Left renal pelvis (tissue), 4 donors: ENCODE data around the gene THSD7A. TPM values are rescaled to one million over a fixed set of nuclear protein-coding genes. Genes with fewer than 3 reads are reported as not detected.

Experiments used
- DNase-seq, 4 donors: peaks; one replicate each; pipeline ENCODE4 v3.0.0-alpha.2; 2013; ENCODE audit warnings: low read depth in 4 of 4, low spot score in 3 of 4
- polyA plus RNA-seq, 4 donors: library from polyadenylated mRNA; unstranded; fragments of 120-200 nt; gene quantifications; one replicate each; pipeline ENCODE4 v1.2.1, GENCODE V29; 2013; ENCODE audit not compliant: insufficient read length in 4 of 4

Gene THSD7A
- polyA plus RNA-seq, 4 donors = 39.1 to 87.2 (median 72.8) TPM

DNA sequence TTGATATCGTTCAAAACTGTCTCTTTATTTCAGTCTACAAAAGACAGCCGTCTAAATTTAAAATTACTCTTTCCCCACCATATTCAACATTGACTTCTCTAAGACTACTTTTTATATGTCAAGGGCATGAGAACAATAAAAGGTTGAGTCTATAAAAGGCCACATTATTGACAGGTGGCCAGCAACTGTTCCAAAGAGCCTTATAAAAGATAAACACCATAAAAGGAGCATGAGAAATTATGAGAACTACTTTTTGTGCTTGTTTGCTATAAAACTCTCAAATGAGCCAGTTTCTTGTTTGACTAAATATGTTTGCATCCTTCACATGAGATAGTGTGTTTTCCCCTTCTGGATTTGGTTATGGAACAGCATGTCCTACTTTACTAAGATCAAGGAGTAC, 189.2 kb downstream of the THSD7A start:
- no peak for DNase-seq

- no peak for DNase-seq
Measured at GRCh38 chr7:11642276-11642675, 189.7 kb downstream of the THSD7A start.

GRCh38 chr7:11638011-11638774, 193.8 kb downstream of the THSD7A start:
- DNase-seq = no peak

DNA sequence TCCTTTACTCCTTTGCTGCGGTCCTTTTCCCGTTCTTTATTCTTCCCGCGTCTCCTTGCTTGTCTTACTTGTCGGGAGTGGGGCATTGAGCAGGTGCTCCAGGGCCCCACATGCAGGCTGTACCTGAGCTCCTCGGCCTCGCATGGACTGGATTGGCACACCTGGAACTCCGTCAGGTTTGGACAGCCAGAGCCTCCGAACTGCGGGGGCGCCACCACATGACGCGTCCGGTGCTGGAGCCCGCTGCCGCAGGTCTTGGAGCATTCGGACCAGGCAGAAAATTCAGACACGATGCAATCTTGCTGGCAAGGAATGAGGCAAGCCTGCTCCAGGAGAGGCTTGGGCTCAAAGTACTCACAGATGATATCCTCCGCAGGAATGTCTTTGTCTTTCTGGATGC, 195.7 kb downstream of the THSD7A start:
- no peak for DNase-seq

DNA sequence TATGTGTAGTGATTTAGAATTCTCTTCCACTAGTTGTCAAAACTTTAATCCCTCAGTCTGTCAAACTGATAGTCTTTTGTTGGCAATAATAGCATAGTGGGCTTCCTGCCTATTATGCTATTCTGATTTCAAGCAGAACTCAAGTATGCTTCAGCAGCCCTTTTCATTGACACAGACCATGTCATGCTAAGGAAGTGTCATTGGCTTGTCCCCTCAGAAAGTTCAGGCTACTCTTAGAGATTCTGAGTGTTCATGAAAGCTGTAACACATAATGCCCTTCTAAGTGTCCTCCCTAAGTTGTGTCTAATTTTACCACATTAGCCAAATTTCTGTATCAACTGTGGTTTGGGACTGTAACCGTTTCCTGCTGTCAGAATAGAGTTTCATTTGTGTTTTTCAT, 198.7 kb downstream of the THSD7A start:
- DNase-seq = no peak

DNA sequence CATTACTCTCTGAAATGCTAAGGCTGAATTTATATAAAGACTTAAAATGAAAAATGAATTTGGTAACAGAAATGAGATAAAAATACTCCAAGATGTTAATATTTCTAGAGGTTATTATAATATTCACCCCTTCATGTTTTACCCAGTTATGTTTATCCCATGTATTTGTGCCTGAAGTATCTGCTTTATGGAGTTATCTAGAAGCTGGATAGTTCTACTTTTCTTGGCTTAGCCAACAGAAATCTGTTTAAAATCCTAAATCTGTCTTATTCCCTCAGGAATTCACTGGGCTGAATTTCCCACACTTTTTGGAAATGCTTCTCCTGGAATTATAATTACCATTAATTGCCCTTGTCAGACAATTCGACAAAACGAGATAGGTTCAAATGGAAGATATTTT, 201.6 kb downstream of the THSD7A start:
- no peak for DNase-seq

GRCh38 chr7:11625669-11626068, 206.3 kb downstream of the THSD7A start:
- no peak for DNase-seq

DNA sequence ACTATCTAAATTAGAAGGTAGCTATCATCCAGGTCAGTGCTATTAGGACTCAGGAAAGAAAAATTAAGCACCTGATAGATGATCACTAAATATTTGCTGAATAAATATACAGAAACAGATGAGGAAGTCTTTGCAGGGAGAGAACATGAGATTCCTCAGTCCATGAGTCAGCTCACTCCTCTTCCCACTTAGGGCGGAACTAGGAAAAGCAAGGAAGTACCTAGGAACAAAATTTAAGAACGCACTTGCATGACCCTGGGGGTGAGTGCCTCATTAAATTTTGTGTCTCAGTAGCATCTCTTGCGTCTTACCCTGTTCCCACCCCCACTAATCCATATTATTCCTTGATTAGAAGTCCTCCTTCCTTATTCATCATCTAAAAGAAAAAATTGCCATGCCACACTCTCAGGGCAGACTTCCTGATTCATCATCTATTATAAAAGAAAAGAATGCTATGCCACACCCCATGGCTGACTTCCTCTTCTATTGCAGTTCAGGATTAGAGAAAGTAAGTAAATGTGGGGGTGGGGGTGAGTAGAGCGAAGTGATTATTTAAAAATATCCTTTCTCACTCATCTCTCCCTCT, 208.8 kb downstream of the THSD7A start:
- DNase-seq = no peak

- DNase-seq = no peak
Measured at GRCh38 chr7:11620406-11621253, 211.4 kb downstream of the THSD7A start.

GRCh38 chr7:11616466-11616865, 215.5 kb downstream of the THSD7A start:
- DNase-seq = no peak

DNA sequence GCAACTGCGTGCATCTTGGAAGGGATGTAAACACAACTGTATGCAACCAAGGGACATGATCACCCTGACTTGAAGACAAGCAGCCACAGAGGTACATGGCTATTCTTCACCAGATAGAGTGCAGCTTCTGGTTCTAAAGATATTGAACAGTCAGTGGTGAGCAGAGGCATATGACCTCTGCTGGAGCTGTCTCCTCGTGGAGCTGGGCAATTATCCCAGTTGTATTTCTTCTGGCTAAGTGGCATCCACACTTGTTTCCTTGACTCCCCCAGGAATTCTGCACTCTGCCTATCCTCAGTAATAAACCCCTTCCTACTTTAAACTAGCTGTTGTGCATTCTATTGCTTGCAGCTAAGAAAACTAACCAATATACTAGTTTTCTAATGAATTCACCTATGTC, 216.8 kb downstream of the THSD7A start:
- DNase-seq = no peak

- DNase-seq = no peak
Measured at GRCh38 chr7:11613292-11613930, 218.6 kb downstream of the THSD7A start.

DNA sequence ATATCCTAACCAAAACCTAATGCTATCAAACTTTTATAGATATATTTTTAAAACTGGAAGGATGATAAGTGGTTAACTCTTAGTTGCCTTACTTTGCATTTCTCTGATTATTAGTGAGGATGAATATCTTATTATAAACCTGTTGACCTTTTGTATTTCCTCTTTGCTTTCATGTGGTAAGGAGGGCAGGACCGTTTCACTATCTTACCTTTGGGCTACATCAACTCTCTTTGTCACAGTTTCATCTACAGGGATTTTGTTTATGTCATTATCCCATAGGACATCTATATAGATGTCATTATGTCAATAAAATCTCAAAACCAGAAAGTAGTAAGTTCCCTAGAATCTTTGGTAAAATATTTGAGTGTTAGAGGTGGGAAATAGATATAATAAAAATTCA, 219.3 kb downstream of the THSD7A start:
- no peak for DNase-seq

DNA sequence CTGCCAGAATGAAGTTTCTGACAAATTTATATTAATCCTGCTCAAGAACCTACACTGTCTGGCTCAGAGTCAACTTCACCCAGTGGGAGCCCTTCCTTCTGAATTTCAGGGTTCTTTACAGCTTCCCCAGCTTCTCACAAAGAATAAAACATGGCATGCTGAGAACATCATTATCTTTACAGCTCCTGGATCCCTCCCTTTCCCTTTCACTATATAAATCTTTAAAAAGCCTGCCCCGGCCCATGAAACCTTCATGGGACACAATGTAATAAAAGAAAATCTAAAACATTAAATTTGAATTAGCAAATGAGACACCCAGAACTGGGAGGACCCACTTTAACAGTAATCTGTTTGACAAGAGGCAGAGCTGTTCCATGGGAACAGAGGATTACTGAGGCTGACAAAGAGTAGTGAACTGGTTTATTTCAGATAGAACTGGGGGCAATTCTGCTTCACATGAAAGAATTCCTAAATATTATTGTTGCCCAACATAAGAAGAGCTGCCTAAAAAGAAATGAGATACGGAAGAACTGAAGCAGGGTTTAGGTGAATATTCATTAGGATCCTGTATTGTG, 222.8 kb downstream of the THSD7A start:
- DNase-seq = no peak

DNA sequence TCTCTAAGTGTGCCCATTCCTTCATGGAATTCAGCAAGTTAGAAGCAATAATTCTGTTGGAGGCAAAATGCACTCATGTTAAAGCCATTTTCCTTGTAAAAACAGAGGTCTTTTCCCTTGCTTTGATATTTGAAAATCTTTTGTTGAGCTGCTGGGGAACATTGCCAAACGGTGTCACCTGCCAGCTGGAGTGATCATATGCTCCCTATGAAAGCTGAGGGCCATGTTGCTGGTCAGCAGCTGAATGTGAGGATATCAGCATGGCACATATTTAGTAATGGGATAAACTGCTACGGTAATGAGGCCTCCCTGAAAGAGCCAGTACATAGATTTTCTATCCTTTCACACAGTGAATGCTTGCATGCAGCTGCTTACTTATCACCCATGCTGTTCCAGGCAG, 224.3 kb downstream of the THSD7A start:
- no peak for DNase-seq

DNA sequence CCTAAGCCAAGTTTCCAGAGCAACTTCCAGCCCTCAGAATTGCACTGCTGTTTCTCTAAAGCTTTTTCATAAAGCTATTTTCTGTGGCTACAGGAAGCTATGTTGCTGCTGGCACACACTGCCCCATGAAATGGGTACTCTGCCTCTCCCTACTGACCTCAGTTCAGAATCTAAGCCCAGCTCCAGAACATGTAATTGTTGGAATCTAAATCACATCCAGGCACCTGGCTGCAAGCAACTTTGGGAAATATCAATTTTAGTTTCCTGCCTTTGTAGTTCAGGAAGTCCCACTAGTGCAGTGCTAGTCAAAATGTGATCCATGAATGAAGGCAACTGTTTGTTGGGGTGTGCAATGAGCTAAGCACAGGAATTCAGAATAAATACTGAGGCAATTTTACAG, 226.2 kb downstream of the THSD7A start:
- DNase-seq = no peak

- no peak for DNase-seq
Measured at GRCh38 chr7:11604505-11604904, 227.5 kb downstream of the THSD7A start.

- no peak for DNase-seq
Measured at GRCh38 chr7:11601761-11602160, 230.2 kb downstream of the THSD7A start.

DNA sequence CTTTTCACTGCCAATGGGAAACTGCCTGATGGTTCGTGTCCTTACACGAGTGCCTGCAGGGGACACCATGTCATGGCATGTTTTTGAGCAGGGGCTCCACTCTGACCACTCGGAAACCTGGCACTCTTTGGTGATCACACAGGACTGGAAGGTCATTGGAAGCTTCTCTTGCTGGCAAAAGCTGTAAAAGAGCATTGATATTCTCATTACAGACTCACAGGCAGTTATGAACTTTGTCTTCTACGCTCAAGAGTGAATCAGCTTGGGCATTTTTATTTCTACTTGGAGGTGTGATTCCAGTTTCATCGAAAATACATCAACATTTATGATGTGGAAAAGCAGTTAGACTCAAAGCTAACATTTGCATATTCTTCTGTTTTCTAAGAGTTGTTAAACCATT, 238.7 kb downstream of the THSD7A start:
- DNase-seq = no peak

DNA sequence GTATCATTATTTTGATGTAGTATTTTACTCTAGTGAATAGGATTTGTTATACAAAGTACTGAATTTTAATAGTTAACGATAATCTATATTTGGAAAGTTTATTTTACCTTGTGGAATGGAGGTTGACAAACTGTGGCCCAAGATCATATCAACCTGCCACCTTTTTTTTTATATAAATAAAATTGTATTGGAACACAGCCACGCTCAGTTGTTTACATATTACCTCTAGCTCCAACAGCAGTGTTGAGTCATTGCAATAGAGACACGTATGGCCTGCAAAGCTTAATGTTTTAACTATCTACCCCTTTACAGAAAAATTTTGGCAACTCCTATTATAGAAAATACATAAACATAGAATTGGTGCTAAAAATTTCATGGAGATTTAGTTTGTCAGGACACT, 239.3 kb downstream of the THSD7A start:
- no peak for DNase-seq

GRCh38 chr7:11591943-11592342, 240.1 kb downstream of the THSD7A start:
- no peak for DNase-seq
